GM12892 (cell line): ENCODE data around the gene RRAS2.

ENCODE experiments used
- POLR2A ChIP-seq: IDR thresholded peaks from 2 replicates; pipeline ENCODE4 v1.6.1; 2011; ENCODE audit warnings: low read depth, low read length, control low read depth
- POLR2AphosphoS5 ChIP-seq: IDR thresholded peaks from 2 replicates; pipeline ENCODE4 v1.6.1; 2011; ENCODE audit warnings: low read depth, low read length, control low read depth
- TAF1 ChIP-seq: IDR thresholded peaks from 2 replicates; pipeline ENCODE4 v1.6.1; 2011; ENCODE audit warnings: low read depth, mild to moderate bottlenecking, control low read depth, low read length, borderline replicate concordance

- TF ChIP-seq POLR2A (no peak), POLR2AphosphoS5 (no peak), TAF1 (no peak)
Measured at GRCh38 chr11:14380947-14381561, 22.1 kb upstream of the RRAS2 start.
